ENCODE data around the gene AXL.

AXL gene

GRCh38 chr19:41244117-41244516, 25.1 kb downstream of the AXL start:
- no peak for TF ChIP-seq CTCF (IDR thresholded peaks at IDR 0.05; ENCODE audit: low read length)
- TF ChIP-seq EZH2 (IDR thresholded peaks at IDR 0.05; ENCODE audit: borderline replicate concordance, low read length) = no peak
- no peaks in the 10 kb centered on the region for H3K4me1 ChIP-seq (ENCODE audit: insufficient read depth, low read length, severe bottlenecking)
- no peak overlapping the region for H3K4me3 ChIP-seq (ENCODE audit: low read depth, low read length, poor library complexity, severe bottlenecking)
- H3K27me3 ChIP-seq (ENCODE audit: insufficient read depth, low read length) = no peaks in the 10 kb centered on the region; the same call in 1 of the 2 replicates
- no peak overlapping the region for H2AFZ ChIP-seq (ENCODE audit: low read length)
- H3K79me2 ChIP-seq (ENCODE audit: insufficient read depth, low read length) = no peaks in the 10 kb centered on the region
- no peaks in the 10 kb centered on the region for H4K20me1 ChIP-seq (ENCODE audit: insufficient read depth, low read length)
- H3K36me3 ChIP-seq (ENCODE audit: insufficient read depth, low read length) = no peaks in the 10 kb centered on the region
- no peak overlapping the region for H3K4me2 ChIP-seq (ENCODE audit: low read length)
- no peaks in the 10 kb centered on the region for H3K9me2 ChIP-seq (ENCODE audit: low read depth, low read length)
- no peak overlapping the region for H3K27ac ChIP-seq (ENCODE audit: low read depth, low read length, poor library complexity, severe bottlenecking)
- H3K9me3 ChIP-seq (ENCODE audit: low read length) = no peaks in the 10 kb centered on the region
- H3F3A ChIP-seq (ENCODE audit: insufficient read depth, low read length) = no peaks in the 10 kb centered on the region
- H3K9ac ChIP-seq (ENCODE audit: low read length) = no peak overlapping the region

DNA sequence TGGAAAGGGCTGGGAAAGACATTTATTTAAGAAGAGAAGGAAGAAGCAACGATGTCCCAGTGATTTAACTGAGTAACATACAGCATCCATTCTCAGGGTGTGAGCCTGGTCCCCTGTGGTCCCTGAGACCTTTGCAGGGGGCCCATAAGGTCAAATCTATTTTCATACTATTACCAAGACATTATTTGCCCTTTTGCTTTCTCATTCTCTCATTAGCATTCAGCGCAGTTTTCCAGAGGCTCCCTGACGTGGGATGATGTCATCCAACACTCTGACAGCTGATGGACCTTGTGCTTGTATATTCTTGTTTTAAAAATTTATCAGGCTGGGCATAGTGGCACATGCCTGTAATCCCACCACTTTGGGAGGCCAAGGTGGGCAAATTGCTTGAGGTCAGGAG, 26.8 kb downstream of the AXL start:
- H3K4me1 ChIP-seq (ENCODE audit: insufficient read depth, low read length, severe bottlenecking) = no peaks in the 10 kb centered on the region
- H4K20me1 ChIP-seq (ENCODE audit: insufficient read depth, low read length) = no peaks in the 10 kb centered on the region
- peaks cover 7% of the 10 kb centered on the region; the same call in 1 of the 2 replicates for H3K27me3 ChIP-seq (ENCODE audit: insufficient read depth, low read length)
- H3K36me3 ChIP-seq (ENCODE audit: insufficient read depth, low read length) = no peaks in the 10 kb centered on the region
- no peaks in the 10 kb centered on the region for H3K9me3 ChIP-seq (ENCODE audit: low read length)
- H3K9me2 ChIP-seq (ENCODE audit: low read depth, low read length) = no peaks in the 10 kb centered on the region
- TF ChIP-seq EZH2 (IDR thresholded peaks at IDR 0.05; ENCODE audit: borderline replicate concordance, low read length) (no peak), CTCF (IDR thresholded peaks at IDR 0.05; ENCODE audit: low read length) (no peak)
- no peaks in the 10 kb centered on the region for H3K79me2 ChIP-seq (ENCODE audit: insufficient read depth, low read length)
- H3K4me3 ChIP-seq (ENCODE audit: low read depth, low read length, poor library complexity, severe bottlenecking) = no peak overlapping the region
- H2AFZ ChIP-seq (ENCODE audit: low read length) = no peak overlapping the region
- H3K27ac ChIP-seq (ENCODE audit: low read depth, low read length, poor library complexity, severe bottlenecking) = no peak overlapping the region
- H3K4me2 ChIP-seq (ENCODE audit: low read length) = no peak overlapping the region
- H3F3A ChIP-seq (ENCODE audit: insufficient read depth, low read length) = no peaks in the 10 kb centered on the region
- H3K9ac ChIP-seq (ENCODE audit: low read length) = no peak overlapping the region

GRCh38 chr19:41248895-41249294, 29.9 kb downstream of the AXL start:
- Histone ChIP-seq H3K4me3 (ENCODE audit: low read depth, low read length, poor library complexity, severe bottlenecking) (no peak overlapping the region), H3K4me1 (ENCODE audit: insufficient read depth, low read length, severe bottlenecking) (no peaks in the 10 kb centered on the region), H3K79me2 (ENCODE audit: insufficient read depth, low read length) (no peaks in the 10 kb centered on the region), H3K9me3 (ENCODE audit: low read length) (no peaks in the 10 kb centered on the region), H4K20me1 (ENCODE audit: insufficient read depth, low read length) (no peaks in the 10 kb centered on the region), H3K9me2 (ENCODE audit: low read depth, low read length) (no peaks in the 10 kb centered on the region), H3K27me3 (ENCODE audit: insufficient read depth, low read length) (peaks cover 10% of the 10 kb centered on the region; the same call in 1 of the 2 replicates), H3K9ac (ENCODE audit: low read length) (no peak overlapping the region), H2AFZ (ENCODE audit: low read length) (no peak overlapping the region), H3K36me3 (ENCODE audit: insufficient read depth, low read length) (no peaks in the 10 kb centered on the region), H3K27ac (ENCODE audit: low read depth, low read length, poor library complexity, severe bottlenecking) (no peak overlapping the region), H3K4me2 (ENCODE audit: low read length) (no peak overlapping the region), H3F3A (ENCODE audit: insufficient read depth, low read length) (no peaks in the 10 kb centered on the region)
- TF ChIP-seq EZH2 (IDR thresholded peaks at IDR 0.05; ENCODE audit: borderline replicate concordance, low read length) (no peak), CTCF (IDR thresholded peaks at IDR 0.05; ENCODE audit: low read length) (no peak)

Data from OCI-LY1 (cell line).